AG09309 (cell line): ENCODE data around the gene TUBA4B.
A peak's percentile ranks its signal among the peaks of the same experiment; 100 is the strongest.

ENCODE experiments used
- DNase-seq: peaks from one replicate; pipeline ENCODE4 v3.0.0-alpha.2; 2010; ENCODE audit warnings: low read depth
- H3K4me3 ChIP-seq: 2 replicates; pipeline ENCODE4 v1.5.1; 2011; ENCODE audit warnings: mild to moderate bottlenecking, low read depth, low read length, moderate library complexity; ENCODE audit not compliant: control insufficient read depth
- CTCF ChIP-seq: IDR thresholded peaks from 2 replicates; pipeline ENCODE4 v1.5.1; 2011; ENCODE audit warnings: mild to moderate bottlenecking, low read depth, low read length, inconsistent platforms; ENCODE audit not compliant: insufficient read depth, control insufficient read depth; ENCODE audit errors: missing control alignments

The TUBA4B gene

GRCh38 chr2:219244789-219245147 is 8.3 kb upstream of the TUBA4B start:
- no peak for TF ChIP-seq CTCF
- H3K4me3 ChIP-seq = peak overlapping the region; percentile 60
- DNase-seq = no peak

- H3K4me3 ChIP-seq = peak within 1 kb of the TSS; percentile 60
- no peak for TF ChIP-seq CTCF
- DNase-seq = peak; percentile 68
Measured at GRCh38 chr2:219245148-219245898, 7.7 kb upstream of the TUBA4B start, which contains the start of the genes GLB1L and STK16. Gene GLB1L, minus strand, starts transcription at chr2:219245444. Its CDS starts 1,871 bp downstream, at chr2:219243573. Gene STK16, plus strand, starts transcription at chr2:219245479. Its CDS starts 521 bp downstream, at chr2:219246000.

- no peak for DNase-seq
- H3K4me3 ChIP-seq = peak overlapping the region; percentile 60
- TF ChIP-seq CTCF = no peak
Measured at GRCh38 chr2:219245899-219246230, 7.2 kb upstream of the TUBA4B start.

GRCh38 chr2:219246559-219246958 is 6.5 kb upstream of the TUBA4B start:
- H3K4me3 ChIP-seq = no peak overlapping the region
- no peak for TF ChIP-seq CTCF
- DNase-seq = no peak

- DNase-seq = no peak
- TF ChIP-seq CTCF = no peak
- no peak overlapping the region for H3K4me3 ChIP-seq
Measured at GRCh38 chr2:219247678-219248642, 5.1 kb upstream of the TUBA4B start.

- no peak for TF ChIP-seq CTCF
- no peak overlapping the region for H3K4me3 ChIP-seq
- DNase-seq = no peak
Measured at GRCh38 chr2:219248845-219249202, 4.2 kb upstream of the TUBA4B start.
